WTC11 (cell line): ENCODE measurements around the gene ENGASE. TPM values are rescaled to one million over a fixed set of nuclear protein-coding genes. Genes with fewer than 3 reads are reported as not detected.

Experiments used
- ATAC-seq: fragments of 200-7000 bp; cut with Tn5 transposase; 2 replicates; pipeline ENCODE4 v1.10.0; 2021; ENCODE audit warnings: mild to moderate bottlenecking, moderate library complexity
- CTCF ChIA-PET: fragments of 300-600 bp; sonication (Branson Sonifier 250); formaldehyde crosslinking; loops from one replicate; lab custom pipeline; 2021; ENCODE audit warnings: antibody characterized with exemption; lab: Charles Lee
- POLR2A ChIA-PET: fragments of 350-600 bp; sonication (Branson Sonifier 250); formaldehyde crosslinking; loops from one replicate; lab custom pipeline; 2021; ENCODE audit warnings: antibody characterized with exemption; lab: Charles Lee
- DNase-seq: peaks from one replicate; pipeline ENCODE4 v3.0.0; 2021; ENCODE audit warnings: low spot score
- H3K27ac Mint-ChIP-seq: 2 replicates; pipeline ENCODE4 v1.8.0; 2021; ENCODE audit warnings: mixed read lengths
- H3K27me3 Mint-ChIP-seq: 2 replicates; pipeline ENCODE4 v1.8.0; 2021; ENCODE audit warnings: low read depth, mild to moderate bottlenecking, moderate library complexity, mixed read lengths
- H3K36me3 Mint-ChIP-seq: 2 replicates; pipeline ENCODE4 v1.8.0; 2021; ENCODE audit warnings: mixed read lengths
- H3K4me1 Mint-ChIP-seq: 2 replicates; pipeline ENCODE4 v1.8.0; 2022; ENCODE audit warnings: mixed read lengths
- H3K4me3 Mint-ChIP-seq: 2 replicates; pipeline ENCODE4 v1.8.0; 2021; ENCODE audit warnings: mild to moderate bottlenecking, moderate library complexity, mixed read lengths
- H3K9me3 Mint-ChIP-seq: 2 replicates; pipeline ENCODE4 v1.8.0; 2021; ENCODE audit warnings: mixed read lengths
- CREB1 ChIP-seq: sonication (generic); formaldehyde crosslinking; IDR thresholded peaks from 2 replicates; pipeline ENCODE4 v1.8.0; 2023; ENCODE audit warnings: mild to moderate bottlenecking, missing genetic modification reagents
- ERG ChIP-seq: fragments of 250-450 bp; sonication (Bioruptor Pico); IDR thresholded peaks from 2 replicates; pipeline ENCODE4 v1.8.0; 2021; ENCODE audit warnings: mild to moderate bottlenecking
- FOXP1 ChIP-seq: sonication (generic); formaldehyde crosslinking; IDR thresholded peaks from 2 replicates; pipeline ENCODE4 v1.8.0; 2022; ENCODE audit warnings: missing genetic modification reagents, mild to moderate bottlenecking, moderate library complexity, borderline replicate concordance
- GTF2I ChIP-seq: fragments of 250-450 bp; sonication (Bioruptor Pico); conservative IDR thresholded peaks from 2 replicates; pipeline ENCODE4 v1.4.0; 2021; ENCODE audit warnings: mild to moderate bottlenecking
- KAT7 ChIP-seq: sonication (generic); formaldehyde crosslinking; IDR thresholded peaks from 2 replicates; pipeline ENCODE4 v1.8.1; 2023; ENCODE audit warnings: missing genetic modification reagents, mild to moderate bottlenecking, borderline replicate concordance
- NR3C1 ChIP-seq: sonication (generic); formaldehyde crosslinking; conservative IDR thresholded peaks from 2 replicates; pipeline ENCODE4 v1.8.1; 2023; ENCODE audit warnings: low read depth, mild to moderate bottlenecking, missing genetic modification reagents
- SOX15 ChIP-seq: fragments of 250-450 bp; sonication (Bioruptor Pico); IDR thresholded peaks from 2 replicates; pipeline ENCODE4 v1.9.0; 2021; ENCODE audit warnings: mild to moderate bottlenecking
- TP53 ChIP-seq: sonication (generic); formaldehyde crosslinking; IDR thresholded peaks from 2 replicates; pipeline ENCODE4 v1.8.1; 2023; ENCODE audit warnings: mild to moderate bottlenecking, missing genetic modification reagents
- ZBTB43 ChIP-seq: sonication (generic); formaldehyde crosslinking; IDR thresholded peaks from 2 replicates; pipeline ENCODE4 v1.8.1; 2023; ENCODE audit warnings: mild to moderate bottlenecking, missing genetic modification reagents
- ZMAT4 ChIP-seq: fragments of 250-450 bp; sonication (Bioruptor Pico); IDR thresholded peaks from 2 replicates; pipeline ENCODE4 v1.9.0; 2021; ENCODE audit warnings: mild to moderate bottlenecking
- ZNF396 ChIP-seq: fragments of 250-450 bp; sonication (Bioruptor Pico); IDR thresholded peaks from 2 replicates; pipeline ENCODE4 v1.8.0; 2021; ENCODE audit warnings: mild to moderate bottlenecking, moderate library complexity, borderline replicate concordance
- ZNF671 ChIP-seq: fragments of 250-450 bp; sonication (Bioruptor Pico); IDR thresholded peaks from 2 replicates; pipeline ENCODE4 v1.8.0; 2021; ENCODE audit warnings: mild to moderate bottlenecking
- total RNA-seq: library from RNA; stranded (reverse); gene quantifications from 3 replicates; pipeline ENCODE4 v1.2.3, GENCODE V29; 2021
- TF ChIP-seq, protein P1 (sequence below): sonication (generic); formaldehyde crosslinking; IDR thresholded peaks from 2 replicates; pipeline ENCODE4 v1.8.0; 2022; ENCODE audit warnings: missing genetic modification reagents
- TF ChIP-seq, protein P2 (sequence below): sonication (generic); formaldehyde crosslinking; IDR thresholded peaks from 2 replicates; pipeline ENCODE4 v1.8.1; 2022; ENCODE audit warnings: mild to moderate bottlenecking, moderate library complexity, missing genetic modification reagents
- TF ChIP-seq, protein P3 (sequence below): sonication (generic); formaldehyde crosslinking; IDR thresholded peaks from 2 replicates; pipeline ENCODE4 v1.8.1; 2023; ENCODE audit warnings: mild to moderate bottlenecking, missing genetic modification reagents, moderate library complexity

Gene ENGASE
- total RNA-seq, 1 experiment from 2014 or later, result 41.6 TPM

DNA sequence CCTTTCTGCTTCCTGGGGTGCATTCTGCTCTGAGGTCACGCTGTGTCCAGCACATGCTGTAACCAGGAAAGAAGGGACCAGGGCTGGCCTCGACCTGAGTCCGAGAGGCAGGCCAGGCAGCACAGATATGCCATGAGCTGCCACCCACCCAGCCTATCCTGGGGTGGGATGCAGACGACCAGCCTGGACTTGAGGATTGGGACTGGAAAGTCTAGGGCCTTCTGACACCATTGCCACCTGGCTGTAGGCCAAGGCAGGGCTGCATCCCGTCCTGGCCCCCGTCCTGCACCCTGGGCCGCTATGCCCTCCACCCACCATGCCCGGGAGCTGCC lies 14.3 kb downstream of the ENGASE start:
- TF ChIP-seq ZNF396 (CRISPR knock-in tag) (no peak), ERG (CRISPR knock-in tag) (no peak), KAT7 (no peak), TP53 (CRISPR knock-in tag) (no peak), CREB1 (CRISPR knock-in tag) (no peak), ZBTB43 (no peak), GTF2I (CRISPR knock-in tag) (no peak), ZMAT4 (CRISPR knock-in tag) (no peak), SOX15 (no peak), ZNF671 (CRISPR knock-in tag) (no peak)
- TF ChIP-seq, protein P1, sequence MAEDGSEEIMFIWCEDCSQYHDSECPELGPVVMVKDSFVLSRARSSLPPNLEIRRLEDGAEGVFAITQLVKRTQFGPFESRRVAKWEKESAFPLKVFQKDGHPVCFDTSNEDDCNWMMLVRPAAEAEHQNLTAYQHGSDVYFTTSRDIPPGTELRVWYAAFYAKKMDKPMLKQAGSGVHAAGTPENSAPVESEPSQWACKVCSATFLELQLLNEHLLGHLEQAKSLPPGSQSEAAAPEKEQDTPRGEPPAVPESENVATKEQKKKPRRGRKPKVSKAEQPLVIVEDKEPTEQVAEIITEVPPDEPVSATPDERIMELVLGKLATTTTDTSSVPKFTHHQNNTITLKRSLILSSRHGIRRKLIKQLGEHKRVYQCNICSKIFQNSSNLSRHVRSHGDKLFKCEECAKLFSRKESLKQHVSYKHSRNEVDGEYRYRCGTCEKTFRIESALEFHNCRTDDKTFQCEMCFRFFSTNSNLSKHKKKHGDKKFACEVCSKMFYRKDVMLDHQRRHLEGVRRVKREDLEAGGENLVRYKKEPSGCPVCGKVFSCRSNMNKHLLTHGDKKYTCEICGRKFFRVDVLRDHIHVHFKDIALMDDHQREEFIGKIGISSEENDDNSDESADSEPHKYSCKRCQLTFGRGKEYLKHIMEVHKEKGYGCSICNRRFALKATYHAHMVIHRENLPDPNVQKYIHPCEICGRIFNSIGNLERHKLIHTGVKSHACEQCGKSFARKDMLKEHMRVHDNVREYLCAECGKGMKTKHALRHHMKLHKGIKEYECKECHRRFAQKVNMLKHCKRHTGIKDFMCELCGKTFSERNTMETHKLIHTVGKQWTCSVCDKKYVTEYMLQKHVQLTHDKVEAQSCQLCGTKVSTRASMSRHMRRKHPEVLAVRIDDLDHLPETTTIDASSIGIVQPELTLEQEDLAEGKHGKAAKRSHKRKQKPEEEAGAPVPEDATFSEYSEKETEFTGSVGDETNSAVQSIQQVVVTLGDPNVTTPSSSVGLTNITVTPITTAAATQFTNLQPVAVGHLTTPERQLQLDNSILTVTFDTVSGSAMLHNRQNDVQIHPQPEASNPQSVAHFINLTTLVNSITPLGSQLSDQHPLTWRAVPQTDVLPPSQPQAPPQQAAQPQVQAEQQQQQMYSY (CRISPR knock-in tag), result no peak
- TF ChIP-seq, protein P2, sequence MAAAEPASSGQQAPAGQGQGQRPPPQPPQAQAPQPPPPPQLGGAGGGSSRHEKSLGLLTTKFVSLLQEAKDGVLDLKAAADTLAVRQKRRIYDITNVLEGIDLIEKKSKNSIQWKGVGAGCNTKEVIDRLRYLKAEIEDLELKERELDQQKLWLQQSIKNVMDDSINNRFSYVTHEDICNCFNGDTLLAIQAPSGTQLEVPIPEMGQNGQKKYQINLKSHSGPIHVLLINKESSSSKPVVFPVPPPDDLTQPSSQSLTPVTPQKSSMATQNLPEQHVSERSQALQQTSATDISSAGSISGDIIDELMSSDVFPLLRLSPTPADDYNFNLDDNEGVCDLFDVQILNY (CRISPR knock-in tag), result no peak
- TF ChIP-seq, protein P3, sequence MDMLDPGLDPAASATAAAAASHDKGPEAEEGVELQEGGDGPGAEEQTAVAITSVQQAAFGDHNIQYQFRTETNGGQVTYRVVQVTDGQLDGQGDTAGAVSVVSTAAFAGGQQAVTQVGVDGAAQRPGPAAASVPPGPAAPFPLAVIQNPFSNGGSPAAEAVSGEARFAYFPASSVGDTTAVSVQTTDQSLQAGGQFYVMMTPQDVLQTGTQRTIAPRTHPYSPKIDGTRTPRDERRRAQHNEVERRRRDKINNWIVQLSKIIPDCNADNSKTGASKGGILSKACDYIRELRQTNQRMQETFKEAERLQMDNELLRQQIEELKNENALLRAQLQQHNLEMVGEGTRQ (CRISPR knock-in tag), result no peak
- Mint-ChIP-seq H3K4me1 (no peaks in the 10 kb centered on the region), H3K36me3 (no peaks in the 10 kb centered on the region), H3K4me3 (no peak overlapping the region), H3K27me3 (no peaks in the 10 kb centered on the region), H3K27ac (no peak overlapping the region), H3K9me3 (no peaks in the 10 kb centered on the region)
- CTCF ChIA-PET, result interaction anchor here (0.6 to 12.6 kb wide), 8 partner anchors 13 to 884 kb away, joined by 3 to 162 read pairs (median 16); partner anchors contain the start of gene ENGASE
- POLR2A ChIA-PET, result no interaction called here
- ATAC-seq (no peak), DNase-seq (no peak)

DNA sequence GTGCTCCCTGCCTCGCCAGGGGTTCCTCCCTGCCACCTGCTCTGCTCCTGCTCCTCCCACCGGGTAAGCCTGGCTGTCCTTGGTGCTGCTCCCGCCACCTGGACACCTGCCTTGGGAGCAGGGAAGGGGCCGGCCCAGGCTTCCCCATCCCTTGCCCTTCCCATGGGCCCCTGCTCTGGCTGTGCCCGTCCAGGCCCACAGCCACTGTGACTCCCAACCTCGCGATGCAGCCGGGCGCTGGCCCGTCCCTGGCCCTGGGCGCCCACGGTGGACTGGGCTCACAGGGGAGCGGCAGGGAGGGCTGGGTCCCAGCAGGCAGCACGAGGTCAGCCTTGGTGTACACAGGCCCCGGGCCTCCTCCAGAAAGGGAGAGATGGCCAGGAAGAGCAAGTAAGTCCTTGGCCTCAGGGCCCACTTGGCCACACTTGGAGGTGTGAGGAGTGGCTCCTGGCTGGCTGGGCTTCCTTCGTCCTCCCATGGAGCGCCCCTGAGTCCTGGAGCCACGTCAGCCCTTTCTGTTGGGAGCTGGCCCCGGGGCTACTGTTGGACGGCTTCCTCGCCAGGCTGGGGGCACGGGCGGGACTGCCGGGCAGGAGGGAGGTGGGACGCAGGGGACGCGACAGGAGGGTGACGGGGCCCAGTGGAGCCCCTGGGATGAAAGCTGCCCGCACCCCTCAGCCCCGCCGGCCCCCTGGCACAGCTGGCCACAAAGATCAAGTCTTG lies 15.3 kb downstream of the ENGASE start:
- no peak overlapping the region for H3K4me3 Mint-ChIP-seq
- H3K9me3 Mint-ChIP-seq, result no peaks in the 10 kb centered on the region
- no peaks in the 10 kb centered on the region for H3K4me1 Mint-ChIP-seq
- no peaks in the 10 kb centered on the region for H3K27me3 Mint-ChIP-seq
- POLR2A ChIA-PET, result no interaction called here
- ATAC-seq, result no peak
- H3K27ac Mint-ChIP-seq, result no peak overlapping the region
- TF ChIP-seq NR3C1 (CRISPR knock-in tag), result no peak
- 0 out of 2 replicates have a peak, but pooled peaks have one; percentile 55 for TF ChIP-seq FOXP1 (CRISPR knock-in tag)
- DNase-seq, result no peak
- CTCF ChIA-PET, result interaction anchor here (0.6 to 12.6 kb wide), 6 partner anchors 14 to 883 kb away, joined by 3 to 162 read pairs (median 4); no protein-coding TSS in a partner anchor
- H3K36me3 Mint-ChIP-seq, result no peaks in the 10 kb centered on the region
